GM12878 (cell line): ENCODE measurements around the gene PLXNA4. TPM values are rescaled to one million over a fixed set of nuclear protein-coding genes. Genes with fewer than 3 reads are reported as not detected.

Source experiments
- ATAC-seq: fragments of 200-7000 bp; cut with Tn5 transposase; 3 replicates; pipeline ENCODE4 v1.9.1; 2020; ENCODE audit warnings: mild to moderate bottlenecking, moderate library complexity
- BruUV-seq: library from RNA; stranded (reverse); fragments of 400-500 nt; replicated peaks from 2 replicates; lab custom pipeline; 2021; lab: Mats Ljungman, UMichigan
- CTCF ChIA-PET: fragments of 300-600 bp; sonication (Branson Sonifier 250); formaldehyde crosslinking; extraction: SDS; loops from one replicate; lab custom pipeline; 2021; ENCODE audit warnings: inconsistent platforms; lab: Yijun Ruan, JAX
- POLR2A ChIA-PET: fragments of 350-600 bp; formaldehyde crosslinking; extraction: SDS; loops from one replicate; lab custom pipeline; 2021; ENCODE audit warnings: inconsistent platforms; lab: Charles Lee
- RAD21 ChIA-PET: fragments of 300-600 bp; sonication (Branson Sonifier 250); formaldehyde crosslinking; loops from one replicate; lab custom pipeline; 2023; ENCODE audit warnings: antibody characterized with exemption; ENCODE audit not compliant: unreplicated experiment; lab: Charles Lee
- SMC1A ChIA-PET: fragments of 300-600 bp; sonication (Branson Sonifier 250); formaldehyde crosslinking; loops from one replicate; lab custom pipeline; 2023; ENCODE audit not compliant: unreplicated experiment, uncharacterized antibody; lab: Charles Lee
- DNase-seq: peaks from one replicate; pipeline ENCODE4 v3.0.0-alpha.2; 2011; ENCODE audit warnings: low read depth, low spot score
- FAIRE-seq: peaks from 3 replicates; lab custom pipeline; 2011; peaks lifted over from hg19 to GRCh38; lab: Jason Lieb, UNC
- H2AFZ ChIP-seq: 2 replicates; pipeline ENCODE4 v1.6.0; 2011; ENCODE audit warnings: low read depth, low read length, control low read depth; ENCODE audit not compliant: control insufficient read depth
- H3K27ac ChIP-seq: 2 replicates; pipeline ENCODE4 v1.5.1; 2011; ENCODE audit warnings: control low read depth; ENCODE audit not compliant: control insufficient read depth, insufficient read depth
- H3K27me3 ChIP-seq, 2 experiments: replicated peaks in 1 of 2; 2 replicates each; pipeline versions ENCODE4 v1.6.0 to v1.6.1; 2011; ENCODE audit warnings: low read length in 1 of 2; ENCODE audit not compliant: control insufficient read depth in 2 of 2, insufficient read depth in 2 of 2
- H3K36me3 ChIP-seq, 2 experiments: 2 replicates each; pipeline ENCODE4 v1.5.1; 2011; ENCODE audit warnings: low read length in 1 of 2; ENCODE audit not compliant: control insufficient read depth in 2 of 2, insufficient read depth in 2 of 2
- H3K4me1 ChIP-seq: 2 replicates; pipeline ENCODE4 v1.6.1; 2011; ENCODE audit warnings: mild to moderate bottlenecking, low read length, moderate library complexity, mixed read lengths; ENCODE audit not compliant: control insufficient read depth, insufficient read depth
- H3K4me2 ChIP-seq: 2 replicates; pipeline ENCODE4 v1.6.0; 2011; ENCODE audit warnings: control low read depth; ENCODE audit not compliant: control insufficient read depth, insufficient read depth
- H3K4me3 ChIP-seq: fragments of 200-600 bp; sonication (generic); 2 replicates; pipeline ENCODE4 v1.5.1; 2016
- H3K79me2 ChIP-seq: 2 replicates; pipeline ENCODE4 v1.6.0; 2011; ENCODE audit warnings: low read length; ENCODE audit not compliant: control insufficient read depth, insufficient read depth
- H3K9ac ChIP-seq: 2 replicates; pipeline ENCODE4 v1.8.0; 2011; ENCODE audit warnings: low read length, control low read depth, mixed read lengths; ENCODE audit not compliant: control insufficient read depth, insufficient read depth
- H3K9me3 ChIP-seq: replicated peaks from 3 replicates; pipeline ENCODE4 v1.5.1; 2011; ENCODE audit warnings: mild to moderate bottlenecking, low read length; ENCODE audit not compliant: control insufficient read depth, insufficient read depth
- H4K20me1 ChIP-seq: 2 replicates; pipeline ENCODE4 v1.6.0; 2011; ENCODE audit not compliant: control insufficient read depth, insufficient read depth
- CBFB ChIP-seq: IDR thresholded peaks from 2 replicates; pipeline ENCODE4 v1.6.1; 2016; ENCODE audit warnings: antibody characterized with exemption, low read depth
- CREM ChIP-seq: IDR thresholded peaks from 2 replicates; pipeline ENCODE4 v1.6.1; 2014; ENCODE audit warnings: antibody characterized with exemption, low read depth
- EGR1 ChIP-seq, 2 experiments: IDR thresholded peaks; 1 replicate in 1 of 2; 2 replicates in 1 of 2; pipeline ENCODE4 v1.6.1; 2011 to 2012; ENCODE audit warnings: low read depth in 2 of 2, low read length in 2 of 2, borderline replicate concordance in 1 of 2, mild to moderate bottlenecking in 1 of 2, moderate library complexity in 1 of 2
- EZH2 ChIP-seq: IDR thresholded peaks from 2 replicates; pipeline ENCODE4 v1.6.1; 2012; ENCODE audit warnings: low read depth, mild to moderate bottlenecking, control low read depth, inconsistent platforms, low read length, borderline replicate concordance; ENCODE audit not compliant: control insufficient read depth
- LARP7 ChIP-seq: fragments of 450-650 bp; IDR thresholded peaks from 2 replicates; pipeline ENCODE4 v1.6.1; 2017; ENCODE audit warnings: mild to moderate bottlenecking
- MYC ChIP-seq: IDR thresholded peaks from 2 replicates; pipeline ENCODE4 v1.6.1; 2011; ENCODE audit warnings: mild to moderate bottlenecking, low read length, moderate library complexity, inconsistent platforms; ENCODE audit not compliant: insufficient read depth, insufficient replicate concordance, insufficient read length, severe bottlenecking
- PAX5 ChIP-seq: IDR thresholded peaks from 2 replicates; pipeline ENCODE4 v1.6.1; 2011; ENCODE audit warnings: low read depth, low read length, borderline replicate concordance
- PAX8 ChIP-seq: fragments of 450-650 bp; IDR thresholded peaks from 2 replicates; pipeline ENCODE4 v1.6.1; 2017; ENCODE audit warnings: mild to moderate bottlenecking, moderate library complexity
- POU2F2 ChIP-seq: IDR thresholded peaks from 3 replicates; pipeline ENCODE4 v1.6.1; 2011; ENCODE audit warnings: low read depth, mild to moderate bottlenecking, low read length, borderline replicate concordance
- STAT3 ChIP-seq: IDR thresholded peaks from 2 replicates; pipeline ENCODE4 v1.6.1; 2011; ENCODE audit warnings: low read depth, low read length, improper control_type of control experiment
- SUZ12 ChIP-seq: fragments of 200-600 bp; sonication (generic); IDR thresholded peaks from one replicate; pipeline ENCODE4 v1.6.1; 2018; ENCODE audit warnings: antibody characterized with exemption, mild to moderate bottlenecking; ENCODE audit not compliant: unreplicated experiment
- TAF1 ChIP-seq: IDR thresholded peaks from 2 replicates; pipeline ENCODE4 v1.6.1; 2011; ENCODE audit warnings: mild to moderate bottlenecking, low read depth, low read length, borderline replicate concordance
- WRNIP1 ChIP-seq: IDR thresholded peaks from 2 replicates; pipeline ENCODE4 v1.6.1; 2011; ENCODE audit warnings: low read depth, low read length, improper control_type of control experiment, borderline replicate concordance
- YBX1 ChIP-seq: fragments of 450-650 bp; IDR thresholded peaks from 2 replicates; pipeline ENCODE4 v1.6.1; 2016; ENCODE audit warnings: antibody characterized with exemption
- ZNF274 ChIP-seq: IDR thresholded peaks from one replicate; pipeline ENCODE4 v1.8.0; 2011; ENCODE audit not compliant: insufficient read length, insufficient read depth
- WGBS: methylation state at CpG from one replicate; pipeline ENCODE4 v1.1.6; 2016; ENCODE audit warnings: low lambda C conversion rate; ENCODE audit not compliant: insufficient replicate concordance, insufficient coverage; ENCODE audit errors: missing lambda C conversion rate; 5-methylcytosine and 5-hydroxymethylcytosine counted together
- in situ Hi-C: fragments of 300-500 bp; cut with MboI; formaldehyde crosslinking; loops from 9 replicates; pipeline ENCODE4 v1.14.3; 2018; ENCODE audit warnings: mixed read lengths
- intact Hi-C: fragments of 100-400 bp; cut with micrococcal nuclease; formaldehyde crosslinking; loops from one replicate; pipeline ENCODE4 v1.14.2; 2022; ENCODE audit not compliant: unreplicated experiment
- polyA plus RNA-seq, 11 experiments: library from polyadenylated mRNA; depleted of rRNA in 4 of 11; unstranded in 6 of 11; stranded (reverse) in 5 of 11; fragments of >200 nt; fragmentation: Nextera tagmentation in 4 of 11; fragmentation: Illumina TruSeq in 1 of 11; extraction: Ambion mirVana in 4 of 11; extraction: Trizol in 1 of 11; gene quantifications; 1 replicate in 1 of 11; 2 replicates in 10 of 11; pipeline versions ENCODE4 v1.2.1 to v1.2.3, GENCODE V29; 2011 to 2016; ENCODE audit warnings: inconsistent platforms in 2 of 11, missing spikeins in 2 of 11, low read depth in 1 of 11
- total RNA-seq, 4 experiments: library from RNA; depleted of rRNA in 3 of 4; stranded (reverse); fragments of >200 nt in 3 of 4; fragmentation: Illumina TruSeq in 1 of 4; extraction: Trizol in 1 of 4; gene quantifications; 2 replicates each; pipeline versions ENCODE4 v1.2.1 to v1.2.3, GENCODE V29; 2013 to 2021
- TF ChIP-seq, protein P1 (sequence below): IDR thresholded peaks from 2 replicates; pipeline ENCODE4 v1.6.1; 2011; ENCODE audit warnings: mild to moderate bottlenecking, low read depth, low read length, moderate library complexity; ENCODE audit not compliant: insufficient replicate concordance
- TF ChIP-seq, protein P2 (sequence below): fragments of 450-650 bp; IDR thresholded peaks from 2 replicates; pipeline ENCODE4 v1.6.1; 2018; ENCODE audit warnings: borderline replicate concordance, mild to moderate bottlenecking; ENCODE audit not compliant: partially characterized antibody
- TF ChIP-seq, protein P3 (sequence below): fragments of 450-650 bp; IDR thresholded peaks from 2 replicates; pipeline ENCODE4 v1.6.1; 2016; ENCODE audit warnings: mild to moderate bottlenecking

The PLXNA4 gene
- total and polyA plus RNA-seq, 10 of the 15 experiments (the other 5 are each of a cell fraction or from before 2014, with no cell fraction given) = 0.03 TPM; not detected in 9

DNA sequence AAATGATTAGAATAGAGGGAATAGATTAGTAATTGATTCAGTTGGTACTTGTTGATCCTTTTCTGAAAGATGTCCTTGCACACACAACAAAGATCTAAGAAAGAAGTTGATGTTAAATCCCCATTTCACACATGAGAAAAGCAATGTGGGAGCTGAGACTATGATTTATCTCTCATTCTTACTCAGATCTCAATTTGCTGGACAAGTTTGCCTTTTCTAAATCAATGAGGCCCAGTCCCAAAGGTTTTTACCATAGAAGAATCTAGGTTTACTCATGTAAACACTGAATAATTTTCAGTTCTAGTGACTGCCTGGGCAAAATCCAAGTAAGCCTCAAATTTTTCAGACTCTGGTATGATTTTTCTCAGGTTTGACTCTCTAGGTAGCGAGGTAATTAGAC, 25.5 kb upstream of the PLXNA4 start:
- ChIA-PET RAD21 (no interaction called here), CTCF (interaction anchor here (1.1 kb wide), 1 partner anchor 21 kb away, joined by 3 read pairs; no protein-coding TSS in a partner anchor), SMC1A (interaction anchor here (0.5 kb wide), 1 partner anchor 196 kb away, joined by 3 read pairs; no protein-coding TSS in a partner anchor), POLR2A (no interaction called here)
- H3K27ac ChIP-seq = no peak overlapping the region
- no peak for ATAC-seq
- no peaks in the 10 kb centered on the region for H4K20me1 ChIP-seq
- H3K36me3 ChIP-seq = no peaks in the 10 kb centered on the region
- TF ChIP-seq EGR1 (IDR thresholded peaks at IDR 0.05; ENCODE audit: borderline replicate concordance in 1 of 2, low read depth in 2 of 2, low read length in 2 of 2) (no peak), LARP7 (no peak), MYC (no peak), STAT3 (no peak), PAX5 (no peak), PAX8 (no peak), POU2F2 (no peak), SUZ12 (no peak), CBFB (no peak), TAF1 (no peak), CREM (no peak), WRNIP1 (no peak), YBX1 (no peak), ZNF274 (no peak), EZH2 (no peak)
- TF ChIP-seq, protein P1, sequence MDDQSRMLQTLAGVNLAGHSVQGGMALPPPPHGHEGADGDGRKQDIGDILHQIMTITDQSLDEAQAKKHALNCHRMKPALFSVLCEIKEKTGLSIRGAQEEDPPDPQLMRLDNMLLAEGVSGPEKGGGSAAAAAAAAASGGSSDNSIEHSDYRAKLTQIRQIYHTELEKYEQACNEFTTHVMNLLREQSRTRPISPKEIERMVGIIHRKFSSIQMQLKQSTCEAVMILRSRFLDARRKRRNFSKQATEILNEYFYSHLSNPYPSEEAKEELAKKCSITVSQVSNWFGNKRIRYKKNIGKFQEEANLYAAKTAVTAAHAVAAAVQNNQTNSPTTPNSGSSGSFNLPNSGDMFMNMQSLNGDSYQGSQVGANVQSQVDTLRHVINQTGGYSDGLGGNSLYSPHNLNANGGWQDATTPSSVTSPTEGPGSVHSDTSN = no peak
- TF ChIP-seq, protein P2, sequence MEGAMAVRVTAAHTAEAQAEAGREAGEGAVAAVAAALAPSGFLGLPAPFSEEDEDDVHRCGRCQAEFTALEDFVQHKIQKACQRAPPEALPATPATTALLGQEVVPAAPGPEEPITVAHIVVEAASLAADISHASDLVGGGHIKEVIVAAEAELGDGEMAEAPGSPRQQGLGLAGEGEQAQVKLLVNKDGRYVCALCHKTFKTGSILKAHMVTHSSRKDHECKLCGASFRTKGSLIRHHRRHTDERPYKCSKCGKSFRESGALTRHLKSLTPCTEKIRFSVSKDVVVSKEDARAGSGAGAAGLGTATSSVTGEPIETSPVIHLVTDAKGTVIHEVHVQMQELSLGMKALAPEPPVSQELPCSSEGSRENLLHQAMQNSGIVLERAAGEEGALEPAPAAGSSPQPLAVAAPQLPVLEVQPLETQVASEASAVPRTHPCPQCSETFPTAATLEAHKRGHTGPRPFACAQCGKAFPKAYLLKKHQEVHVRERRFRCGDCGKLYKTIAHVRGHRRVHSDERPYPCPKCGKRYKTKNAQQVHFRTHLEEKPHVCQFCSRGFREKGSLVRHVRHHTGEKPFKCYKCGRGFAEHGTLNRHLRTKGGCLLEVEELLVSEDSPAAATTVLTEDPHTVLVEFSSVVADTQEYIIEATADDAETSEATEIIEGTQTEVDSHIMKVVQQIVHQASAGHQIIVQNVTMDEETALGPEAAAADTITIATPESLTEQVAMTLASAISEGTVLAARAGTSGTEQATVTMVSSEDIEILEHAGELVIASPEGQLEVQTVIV = no peak
- TF ChIP-seq, protein P3, sequence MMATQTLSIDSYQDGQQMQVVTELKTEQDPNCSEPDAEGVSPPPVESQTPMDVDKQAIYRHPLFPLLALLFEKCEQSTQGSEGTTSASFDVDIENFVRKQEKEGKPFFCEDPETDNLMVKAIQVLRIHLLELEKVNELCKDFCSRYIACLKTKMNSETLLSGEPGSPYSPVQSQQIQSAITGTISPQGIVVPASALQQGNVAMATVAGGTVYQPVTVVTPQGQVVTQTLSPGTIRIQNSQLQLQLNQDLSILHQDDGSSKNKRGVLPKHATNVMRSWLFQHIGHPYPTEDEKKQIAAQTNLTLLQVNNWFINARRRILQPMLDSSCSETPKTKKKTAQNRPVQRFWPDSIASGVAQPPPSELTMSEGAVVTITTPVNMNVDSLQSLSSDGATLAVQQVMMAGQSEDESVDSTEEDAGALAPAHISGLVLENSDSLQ = no peak
- FAIRE-seq = no peak
- intact Hi-C loops = no loop called here
- H2AFZ ChIP-seq = no peak overlapping the region
- H3K4me3 ChIP-seq = no peak overlapping the region
- H3K9me3 ChIP-seq = no peaks in the 10 kb centered on the region
- no TSS peak for BruUV-seq
- no peak for DNase-seq
- no peaks in the 10 kb centered on the region for H3K4me1 ChIP-seq
- H3K9ac ChIP-seq = no peak overlapping the region
- H3K4me2 ChIP-seq = no peak overlapping the region
- in situ Hi-C loops = no loop called here
- peaks cover 0 to 2% of the 10 kb centered on the region in 2 experiments; a peak in 1 of 4 replicates for H3K27me3 ChIP-seq
- H3K79me2 ChIP-seq = no peaks in the 10 kb centered on the region
- WGBS = 0% methylated on average over 1 of the region's 1 CpG
